ENCODE measurements around the gene COL4A6. TPM values are rescaled to one million over a fixed set of nuclear protein-coding genes. Genes with fewer than 3 reads are reported as not detected.

Gene COL4A6
- polyA plus RNA-seq, 4 donors = 0.43 to 2.5 TPM; not detected in 2

DNA sequence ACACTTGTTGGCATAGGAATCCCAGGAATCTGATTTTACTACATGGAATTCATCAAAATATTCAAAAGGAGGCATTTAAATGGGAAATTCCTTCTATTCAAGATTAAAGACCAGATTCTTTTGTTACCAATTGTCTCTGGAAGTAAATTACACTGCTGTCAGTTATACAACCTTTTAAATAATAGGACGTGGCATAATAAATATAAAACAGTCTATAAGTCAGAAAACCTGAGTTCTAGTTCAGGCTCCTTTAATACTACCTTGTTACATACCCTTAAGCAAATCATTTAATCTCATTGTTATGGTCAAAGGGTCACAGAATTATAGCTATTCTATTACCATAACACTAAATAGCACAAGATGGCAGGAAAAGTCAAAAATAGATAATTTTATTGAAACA, 18.8 kb downstream of the COL4A6 start:
- no peak for DNase-seq
- WGBS, 3 donors = 28 to 64% (median 61%) methylated on average over 1 of the region's 1 CpG
- no peak overlapping the region for H3K4me3 ChIP-seq (ENCODE audit: low read depth in 1 of 3, low read length in 3 of 3)
- H3K4me1 ChIP-seq (ENCODE audit: control insufficient read depth in 3 of 3, insufficient read depth in 2 of 3, low read depth in 1 of 3, low read length in 2 of 3) = no peaks in the 10 kb centered on the region
- FAIRE-seq = no peak
- H3K27me3 ChIP-seq (ENCODE audit: control insufficient read depth in 3 of 3, insufficient read depth in 3 of 3, low read length in 3 of 3) = no peaks in the 10 kb centered on the region
- H3K27ac ChIP-seq (ENCODE audit: low read depth in 1 of 3, low read length in 2 of 3) = no peak overlapping the region
- no peaks in the 10 kb centered on the region for H3K36me3 ChIP-seq (ENCODE audit: control insufficient read depth in 3 of 3, insufficient read depth in 2 of 3, low read depth in 1 of 3, low read length in 3 of 3)
- no peaks in the 10 kb centered on the region for H3K9me3 ChIP-seq (ENCODE audit: control insufficient read depth in 2 of 2, insufficient read depth in 1 of 2, low read depth in 1 of 2, low read length in 1 of 2)

DNA sequence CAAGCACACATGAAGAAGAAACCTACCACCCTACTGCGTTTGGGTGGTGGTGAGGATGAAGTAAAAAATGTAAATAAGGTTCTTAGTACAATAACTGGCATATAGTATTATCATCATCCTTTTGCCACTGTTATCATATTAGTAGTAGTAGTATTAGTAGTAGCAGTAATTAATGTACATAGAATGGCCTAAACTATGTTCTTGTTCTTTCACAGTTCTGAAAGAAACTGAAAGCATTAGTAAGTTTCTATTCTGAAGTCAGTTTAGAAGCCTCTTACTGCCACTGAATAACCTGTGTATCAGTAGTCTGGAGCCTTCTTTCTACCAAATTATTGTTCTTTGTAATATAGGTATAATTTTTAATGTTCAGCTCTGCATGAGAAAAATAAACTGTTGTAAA, 21.0 kb downstream of the COL4A6 start:
- H3K4me3 ChIP-seq (ENCODE audit: low read depth in 1 of 3, low read length in 3 of 3) = no peak overlapping the region
- H3K36me3 ChIP-seq (ENCODE audit: control insufficient read depth in 3 of 3, insufficient read depth in 2 of 3, low read depth in 1 of 3, low read length in 3 of 3) = no peaks in the 10 kb centered on the region
- no peak overlapping the region for H3K27ac ChIP-seq (ENCODE audit: low read depth in 1 of 3, low read length in 2 of 3)
- no peaks in the 10 kb centered on the region for H3K27me3 ChIP-seq (ENCODE audit: control insufficient read depth in 3 of 3, insufficient read depth in 3 of 3, low read length in 3 of 3)
- WGBS, 3 donors = 40 to 43% (median 42%) methylated on average over 1 of the region's 1 CpG
- no peaks in the 10 kb centered on the region for H3K4me1 ChIP-seq (ENCODE audit: control insufficient read depth in 3 of 3, insufficient read depth in 2 of 3, low read depth in 1 of 3, low read length in 2 of 3)
- FAIRE-seq (no peak), DNase-seq (no peak)
- no peaks in the 10 kb centered on the region for H3K9me3 ChIP-seq (ENCODE audit: control insufficient read depth in 2 of 2, insufficient read depth in 1 of 2, low read depth in 1 of 2, low read length in 1 of 2)

DNA sequence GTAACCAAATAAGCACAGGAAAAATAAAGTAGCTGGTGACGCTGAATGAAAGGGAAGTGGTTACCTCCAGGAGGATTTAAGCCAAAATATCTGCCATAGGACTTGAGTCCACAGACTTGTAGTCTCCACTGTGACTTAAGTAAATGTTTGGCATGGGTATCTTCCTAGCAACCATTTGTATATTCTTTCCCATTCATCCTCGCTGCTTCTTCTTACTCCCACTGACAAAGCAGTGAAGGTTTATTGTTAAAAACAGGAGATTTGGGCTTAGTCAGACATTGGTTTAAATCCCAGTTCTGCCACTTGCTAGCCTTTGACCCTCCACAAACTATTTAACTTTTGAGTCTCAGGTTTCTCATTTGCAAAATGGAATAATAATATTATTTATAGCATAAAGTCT, 22.3 kb downstream of the COL4A6 start:
- Histone ChIP-seq H3K4me3 (ENCODE audit: low read depth in 1 of 3, low read length in 3 of 3) (no peak overlapping the region), H3K9me3 (ENCODE audit: control insufficient read depth in 2 of 2, insufficient read depth in 1 of 2, low read depth in 1 of 2, low read length in 1 of 2) (no peaks in the 10 kb centered on the region), H3K27me3 (ENCODE audit: control insufficient read depth in 3 of 3, insufficient read depth in 3 of 3, low read length in 3 of 3) (no peaks in the 10 kb centered on the region), H3K4me1 (ENCODE audit: control insufficient read depth in 3 of 3, insufficient read depth in 2 of 3, low read depth in 1 of 3, low read length in 2 of 3) (no peaks in the 10 kb centered on the region), H3K27ac (ENCODE audit: low read depth in 1 of 3, low read length in 2 of 3) (no peak overlapping the region), H3K36me3 (ENCODE audit: control insufficient read depth in 3 of 3, insufficient read depth in 2 of 3, low read depth in 1 of 3, low read length in 3 of 3) (no peaks in the 10 kb centered on the region)
- FAIRE-seq (no peak), DNase-seq (no peak)
- WGBS, 3 donors = 40 to 70% (median 47%) methylated on average over 2 of the region's 2 CpGs

DNA sequence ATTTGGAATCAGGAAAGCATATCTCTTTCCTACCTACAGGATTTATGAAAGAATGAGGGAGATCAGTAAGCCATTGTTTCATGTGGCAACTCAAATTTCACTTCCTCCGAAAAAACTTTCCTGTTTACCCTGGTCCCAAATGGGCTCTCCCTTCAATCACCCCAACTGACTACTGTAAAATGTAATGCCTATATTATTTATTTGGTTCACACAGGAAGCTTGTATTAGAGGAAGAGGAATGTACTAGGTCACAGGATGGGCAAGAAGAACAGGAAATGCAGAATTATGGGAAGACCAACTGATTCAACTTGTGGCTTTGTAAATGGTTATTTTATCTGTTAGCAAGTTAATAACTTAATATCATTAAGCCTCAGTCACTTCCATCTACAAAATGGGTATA, 23.1 kb downstream of the COL4A6 start:
- no peaks in the 10 kb centered on the region for H3K36me3 ChIP-seq (ENCODE audit: control insufficient read depth in 3 of 3, insufficient read depth in 2 of 3, low read depth in 1 of 3, low read length in 3 of 3)
- no peaks in the 10 kb centered on the region for H3K4me1 ChIP-seq (ENCODE audit: control insufficient read depth in 3 of 3, insufficient read depth in 2 of 3, low read depth in 1 of 3, low read length in 2 of 3)
- no peaks in the 10 kb centered on the region for H3K27me3 ChIP-seq (ENCODE audit: control insufficient read depth in 3 of 3, insufficient read depth in 3 of 3, low read length in 3 of 3)
- no peaks in the 10 kb centered on the region for H3K9me3 ChIP-seq (ENCODE audit: control insufficient read depth in 2 of 2, insufficient read depth in 1 of 2, low read depth in 1 of 2, low read length in 1 of 2)
- H3K27ac ChIP-seq (ENCODE audit: low read depth in 1 of 3, low read length in 2 of 3) = no peak overlapping the region
- 63 to 89% (median 82%) methylated on average over 1 of the region's 1 CpG for WGBS, 3 donors
- FAIRE-seq (no peak), DNase-seq (no peak)
- no peak overlapping the region for H3K4me3 ChIP-seq (ENCODE audit: low read depth in 1 of 3, low read length in 3 of 3)

DNA sequence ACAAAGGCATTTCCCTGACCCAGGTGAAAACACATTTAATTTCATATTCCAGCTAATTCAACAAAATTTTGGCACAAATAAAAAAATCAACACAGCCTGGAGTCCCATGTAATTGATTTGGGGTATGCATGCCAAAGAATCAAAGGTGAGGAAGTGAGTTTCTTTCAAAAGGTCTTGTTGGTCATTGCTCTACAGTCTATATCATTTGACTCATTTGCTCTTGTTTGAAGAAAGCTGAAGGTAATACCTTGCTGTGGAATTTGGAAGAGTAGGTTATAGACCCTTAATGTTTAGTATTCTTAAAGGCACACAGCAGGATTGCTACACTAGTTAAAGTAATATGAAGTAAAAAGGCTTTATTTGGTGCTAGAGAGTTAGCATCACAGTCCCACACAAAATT, 25.4 kb downstream of the COL4A6 start:
- FAIRE-seq = no peak
- H3K4me3 ChIP-seq (ENCODE audit: low read depth in 1 of 3, low read length in 3 of 3) = no peak overlapping the region
- H3K27ac ChIP-seq (ENCODE audit: low read depth in 1 of 3, low read length in 2 of 3) = no peak overlapping the region
- no peaks in the 10 kb centered on the region for H3K4me1 ChIP-seq (ENCODE audit: control insufficient read depth in 3 of 3, insufficient read depth in 2 of 3, low read depth in 1 of 3, low read length in 2 of 3)
- no peaks in the 10 kb centered on the region for H3K36me3 ChIP-seq (ENCODE audit: control insufficient read depth in 3 of 3, insufficient read depth in 2 of 3, low read depth in 1 of 3, low read length in 3 of 3)
- H3K9me3 ChIP-seq (ENCODE audit: control insufficient read depth in 2 of 2, insufficient read depth in 1 of 2, low read depth in 1 of 2, low read length in 1 of 2) = no peaks in the 10 kb centered on the region
- no peaks in the 10 kb centered on the region for H3K27me3 ChIP-seq (ENCODE audit: control insufficient read depth in 3 of 3, insufficient read depth in 3 of 3, low read length in 3 of 3)
- no peak for DNase-seq

DNA sequence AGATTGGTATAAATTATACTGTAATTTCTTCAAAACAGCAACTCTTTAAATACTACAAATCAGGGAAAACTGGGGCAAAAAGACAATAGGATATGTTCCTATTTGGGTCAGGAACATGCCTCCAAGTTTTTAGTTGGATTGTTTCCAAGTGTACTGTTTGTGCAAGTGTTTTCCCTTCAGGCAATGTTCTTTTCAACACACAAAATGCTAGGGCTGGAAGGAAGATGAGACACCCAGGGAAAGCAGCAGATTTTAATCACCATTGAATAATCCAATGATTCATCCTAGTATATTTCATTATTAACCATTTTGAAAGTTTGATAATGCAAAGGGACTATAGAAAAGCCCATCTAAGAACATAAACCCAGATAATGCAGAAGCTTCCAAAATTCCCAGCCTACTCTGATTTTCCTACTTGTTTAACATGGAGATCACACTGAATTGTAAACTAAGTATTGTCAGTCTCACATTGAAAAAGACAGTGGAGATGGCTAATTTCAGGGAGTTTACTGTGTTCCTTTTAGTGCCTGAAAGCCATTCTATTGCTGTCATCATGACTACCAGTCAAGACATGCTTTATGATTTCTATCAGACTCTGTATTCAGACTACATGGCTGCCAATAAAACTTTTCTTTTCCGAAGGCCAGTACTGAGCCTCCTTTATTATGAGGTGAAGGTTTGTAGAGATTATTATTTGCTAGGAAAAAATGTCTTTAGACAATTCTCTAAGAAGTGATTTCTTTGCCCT, 38.6 kb downstream of the COL4A6 start:
- WGBS, 3 donors = 61 to 74% (median 64%) methylated on average over 1 of the region's 1 CpG
- Histone ChIP-seq H3K27ac (ENCODE audit: low read depth in 1 of 3, low read length in 2 of 3) (no peak overlapping the region), H3K4me3 (ENCODE audit: low read depth in 1 of 3, low read length in 3 of 3) (no peak overlapping the region), H3K27me3 (ENCODE audit: control insufficient read depth in 3 of 3, insufficient read depth in 3 of 3, low read length in 3 of 3) (no peaks in the 10 kb centered on the region), H3K36me3 (ENCODE audit: control insufficient read depth in 3 of 3, insufficient read depth in 2 of 3, low read depth in 1 of 3, low read length in 3 of 3) (no peaks in the 10 kb centered on the region), H3K4me1 (ENCODE audit: control insufficient read depth in 3 of 3, insufficient read depth in 2 of 3, low read depth in 1 of 3, low read length in 2 of 3) (no peaks in the 10 kb centered on the region), H3K9me3 (ENCODE audit: control insufficient read depth in 2 of 2, insufficient read depth in 1 of 2, low read depth in 1 of 2, low read length in 1 of 2) (no peaks in the 10 kb centered on the region)
- FAIRE-seq (no peak), DNase-seq (no peak)

DNA sequence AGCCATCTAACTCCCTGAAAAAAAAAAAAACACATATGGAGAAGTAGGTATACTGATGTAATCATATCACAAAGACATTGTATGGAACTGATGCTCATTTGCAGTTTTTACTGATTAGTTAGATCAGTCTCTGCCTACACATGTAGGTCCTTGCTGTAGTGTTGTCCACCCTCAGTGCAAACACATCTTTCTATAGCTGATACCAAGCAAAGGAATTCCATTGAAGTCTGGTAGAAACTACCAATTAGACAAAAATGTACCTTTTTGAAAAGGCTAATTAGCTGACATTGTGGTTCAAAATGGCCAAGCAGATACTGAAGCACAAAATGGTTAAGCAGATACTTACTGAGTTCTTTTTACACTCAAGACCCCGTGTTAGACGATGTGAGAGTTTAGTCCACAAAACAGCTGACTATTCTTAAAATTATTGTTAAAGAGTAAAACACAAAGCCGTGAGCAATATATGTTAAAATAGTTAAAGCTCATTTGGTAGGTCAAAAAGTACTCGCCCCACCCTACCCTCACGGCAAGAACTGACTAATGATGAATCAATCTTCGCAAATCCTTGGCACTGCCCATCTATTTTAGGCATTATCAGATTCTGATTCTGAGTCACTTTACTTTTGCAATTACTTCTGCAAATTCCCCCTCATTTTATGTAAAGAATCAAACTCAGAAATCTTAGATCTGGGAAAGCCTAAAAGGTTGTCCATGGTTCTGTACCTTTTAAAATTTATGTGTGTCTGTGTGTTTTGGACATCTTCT, 40.4 kb downstream of the COL4A6 start:
- Histone ChIP-seq H3K36me3 (ENCODE audit: control insufficient read depth in 3 of 3, insufficient read depth in 2 of 3, low read depth in 1 of 3, low read length in 3 of 3) (no peaks in the 10 kb centered on the region), H3K4me3 (ENCODE audit: low read depth in 1 of 3, low read length in 3 of 3) (no peak overlapping the region), H3K27ac (ENCODE audit: low read depth in 1 of 3, low read length in 2 of 3) (no peak overlapping the region), H3K9me3 (ENCODE audit: control insufficient read depth in 2 of 2, insufficient read depth in 1 of 2, low read depth in 1 of 2, low read length in 1 of 2) (no peaks in the 10 kb centered on the region), H3K27me3 (ENCODE audit: control insufficient read depth in 3 of 3, insufficient read depth in 3 of 3, low read length in 3 of 3) (no peaks in the 10 kb centered on the region), H3K4me1 (ENCODE audit: control insufficient read depth in 3 of 3, insufficient read depth in 2 of 3, low read depth in 1 of 3, low read length in 2 of 3) (no peaks in the 10 kb centered on the region)
- 46 to 77% (median 58%) methylated on average over 6 of the region's 6 CpGs for WGBS, 3 donors
- DNase-seq = no peak
- FAIRE-seq = no peak

DNA sequence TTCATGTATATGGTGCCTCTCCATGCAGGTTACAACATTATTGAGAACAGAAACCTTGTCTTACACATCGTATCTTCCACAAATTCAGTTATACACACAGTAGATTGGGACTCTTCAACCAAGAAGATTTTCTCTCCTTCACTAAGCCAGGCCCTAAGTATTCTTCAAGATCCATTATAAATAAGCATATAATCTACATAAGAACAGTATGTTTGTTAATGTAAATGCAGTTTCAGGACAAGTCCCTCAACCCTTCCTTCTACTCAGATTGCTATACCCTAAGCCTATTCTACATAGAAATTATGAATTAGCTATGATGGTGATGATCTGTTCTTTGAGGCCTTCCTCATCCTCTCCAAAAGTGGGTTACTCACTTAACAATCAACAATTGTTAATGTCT, 41.2 kb downstream of the COL4A6 start:
- no peak overlapping the region for H3K4me3 ChIP-seq (ENCODE audit: low read depth in 1 of 3, low read length in 3 of 3)
- no peaks in the 10 kb centered on the region for H3K4me1 ChIP-seq (ENCODE audit: control insufficient read depth in 3 of 3, insufficient read depth in 2 of 3, low read depth in 1 of 3, low read length in 2 of 3)
- H3K27me3 ChIP-seq (ENCODE audit: control insufficient read depth in 3 of 3, insufficient read depth in 3 of 3, low read length in 3 of 3) = no peaks in the 10 kb centered on the region
- DNase-seq (no peak), FAIRE-seq (no peak)
- H3K27ac ChIP-seq (ENCODE audit: low read depth in 1 of 3, low read length in 2 of 3) = no peak overlapping the region
- H3K9me3 ChIP-seq (ENCODE audit: control insufficient read depth in 2 of 2, insufficient read depth in 1 of 2, low read depth in 1 of 2, low read length in 1 of 2) = no peaks in the 10 kb centered on the region
- H3K36me3 ChIP-seq (ENCODE audit: control insufficient read depth in 3 of 3, insufficient read depth in 2 of 3, low read depth in 1 of 3, low read length in 3 of 3) = no peaks in the 10 kb centered on the region
- 66 to 93% (median 83%) methylated on average over 1 of the region's 1 CpG for WGBS, 3 donors
